Posterior cingulate gyrus (tissue), 11 donors: Measurements from ENCODE around the gene LTV1.
"Not testable (repeated sequence)": the region's sequence is repeated elsewhere in the genome, so short reads cannot be mapped to it uniquely, and the experiment has no call there.

ENCODE experiments used
- DNase-seq, 10 donors: peaks; one replicate each; pipeline versions ENCODE4 v3.0.0 to v3.0.0-alpha.2; 2020 to 2021; ENCODE audit warnings: mixed read lengths in 3 of 10
- intact Hi-C: fragments of 100-400 bp; cut with DNase I; formaldehyde crosslinking; loops from one replicate; pipeline ENCODE4 v1.15.1; 2023

Gene LTV1

DNA sequence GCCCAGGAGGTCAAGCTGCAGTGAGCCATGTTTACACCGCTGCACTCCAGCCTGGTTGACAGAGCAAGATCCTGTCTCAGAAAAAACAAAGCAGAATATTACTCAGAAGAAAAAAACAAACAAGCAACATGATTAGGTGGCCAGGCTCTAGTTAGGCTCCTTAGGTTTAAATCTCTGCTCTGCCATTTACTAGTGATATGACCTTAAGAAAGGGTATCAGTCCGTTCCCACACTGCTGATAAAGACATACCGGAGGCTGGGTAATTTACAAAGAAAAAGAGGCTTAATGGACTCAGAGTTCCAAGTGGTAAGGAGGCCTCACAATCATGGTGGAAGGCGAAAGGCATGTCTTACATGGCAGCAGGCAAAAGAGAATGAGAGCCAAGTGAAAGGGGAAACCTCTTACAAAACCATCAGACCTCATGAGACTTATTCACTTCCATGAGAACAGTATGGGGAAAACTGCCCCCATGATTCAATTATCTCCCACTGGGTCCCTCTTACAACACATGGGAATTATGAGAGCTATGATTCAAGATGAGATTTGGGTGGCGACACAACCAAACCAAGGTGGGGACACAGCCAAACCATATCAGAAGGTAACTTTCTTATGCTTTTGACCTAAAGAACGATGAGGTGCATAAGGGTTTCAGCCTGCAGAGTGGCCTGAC is 2.4 kb upstream of the LTV1 start:
- intact Hi-C loops: loop anchor here (5.0 to 10.0 kb wide), 3 partner anchors 163 to 266 kb away; partner anchors contain the start of genes PHACTR2 and SF3B5
- no peak for DNase-seq

DNA sequence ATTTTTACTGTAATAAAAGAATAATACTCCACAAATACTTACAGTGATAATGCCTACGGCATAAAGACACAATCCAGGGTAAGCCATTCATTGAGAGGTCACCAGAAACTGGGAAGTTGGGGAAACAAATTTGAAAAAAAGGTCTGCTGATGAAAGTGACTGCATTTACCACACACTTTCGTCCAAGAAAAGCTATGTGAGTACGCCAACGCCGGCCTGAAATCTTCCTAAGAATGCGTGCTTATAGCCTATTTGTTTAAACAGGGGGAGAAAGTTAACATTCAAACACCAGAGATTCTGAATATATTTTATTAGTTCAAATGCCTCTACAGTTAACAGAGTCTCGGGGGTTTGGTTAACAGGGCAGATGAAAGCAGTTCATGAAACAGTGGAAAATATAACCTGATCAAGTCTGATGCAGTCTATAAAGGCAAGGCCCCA is 657 bp upstream of the LTV1 start:
- DNase-seq: peak in 1 of 10 donors; percentile 73
- intact Hi-C loops: loop anchor here (5.0 to 10.0 kb wide), 3 partner anchors 165 to 268 kb away; partner anchors contain the start of genes PHACTR2 and SF3B5

DNA sequence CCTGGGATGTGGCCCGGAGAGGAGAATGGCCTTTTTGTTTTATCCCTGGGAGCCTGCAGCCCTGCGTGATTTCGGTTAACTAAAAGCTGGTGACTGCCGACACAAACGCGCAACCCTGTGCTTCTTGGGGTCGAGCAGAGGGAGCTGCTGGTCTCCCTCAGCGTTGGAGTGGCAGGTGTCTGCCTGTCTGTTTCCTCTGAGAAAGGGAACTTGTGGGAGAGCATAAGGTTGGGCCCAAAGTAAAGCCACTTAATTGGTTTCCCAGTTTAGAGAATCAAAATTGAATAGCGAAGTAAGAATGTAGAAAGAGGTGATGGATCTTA is 500 bp downstream of the LTV1 start:
- DNase-seq: no peak
- intact Hi-C loops: loop anchor here (5.0 to 10.0 kb wide), 3 partner anchors 166 to 269 kb away; partner anchors contain the start of genes PHACTR2 and SF3B5

DNA sequence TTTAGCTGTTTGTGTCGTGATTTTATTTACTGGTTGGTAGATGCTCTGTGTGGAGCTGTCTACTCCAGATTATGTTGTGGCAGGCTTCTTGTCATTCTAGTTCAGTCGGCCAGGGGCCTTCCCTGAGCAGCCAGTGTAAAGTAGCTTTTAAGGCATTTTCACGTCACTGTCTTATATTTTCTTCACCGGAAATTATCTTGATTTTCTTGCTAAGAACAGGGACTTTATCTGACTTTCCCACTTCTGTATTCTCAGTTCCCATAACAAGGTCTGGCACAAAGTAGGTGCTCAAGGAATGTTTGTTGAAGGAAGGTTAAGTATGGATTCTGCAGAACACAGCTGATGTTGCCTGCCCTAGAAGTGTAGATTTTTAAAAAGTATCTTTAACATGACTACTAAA is 868 bp downstream of the LTV1 start:
- intact Hi-C loops: loop anchor here (5.0 to 10.0 kb wide), 3 partner anchors 167 to 269 kb away; partner anchors contain the start of genes PHACTR2 and SF3B5
- no peak for DNase-seq

DNA sequence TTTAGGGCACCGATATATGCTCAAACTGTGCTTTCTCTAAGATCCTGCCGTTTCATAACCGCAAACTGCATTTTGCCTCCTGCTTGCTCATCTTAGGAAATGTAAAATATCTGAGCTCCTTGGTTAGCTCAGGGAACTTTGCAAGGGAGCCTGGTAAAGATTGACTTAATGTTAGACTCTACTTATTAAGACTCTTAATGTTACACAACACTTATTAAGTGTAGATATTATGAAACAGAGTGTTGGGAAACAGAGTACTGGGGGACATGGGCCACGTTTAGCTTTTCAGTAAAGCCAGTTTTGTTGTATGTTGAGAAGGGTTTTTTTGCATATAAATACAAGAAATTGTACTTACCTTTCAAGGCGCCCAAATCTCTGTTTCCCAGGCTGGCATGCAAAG is 1.9 kb downstream of the LTV1 start:
- DNase-seq: no peak
- intact Hi-C loops: loop anchor here (10.0 kb wide), 2 partner anchors 250 to 270 kb away; partner anchors contain the start of gene SF3B5

DNA sequence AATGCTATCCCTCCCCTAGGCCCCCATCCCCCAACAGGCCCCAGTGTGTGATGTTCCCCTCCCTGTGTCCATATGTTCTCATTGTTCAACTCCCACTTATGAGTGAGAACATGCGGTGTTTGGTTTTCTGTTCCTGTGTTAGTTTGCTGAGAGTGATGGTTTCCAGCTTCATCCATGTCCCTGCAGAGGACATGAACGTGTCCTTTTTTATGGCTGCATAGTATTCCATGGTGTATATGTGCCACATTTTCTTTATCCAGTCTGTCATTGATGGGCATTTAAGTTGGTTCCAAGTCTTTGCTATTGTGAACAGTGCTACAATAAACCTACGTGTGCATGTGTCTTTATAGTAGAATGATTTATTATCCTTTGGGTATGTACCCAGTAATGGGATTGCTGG is 8.6 kb downstream of the LTV1 start:
- intact Hi-C loops, DNase-seq: not testable (repeated sequence)

DNA sequence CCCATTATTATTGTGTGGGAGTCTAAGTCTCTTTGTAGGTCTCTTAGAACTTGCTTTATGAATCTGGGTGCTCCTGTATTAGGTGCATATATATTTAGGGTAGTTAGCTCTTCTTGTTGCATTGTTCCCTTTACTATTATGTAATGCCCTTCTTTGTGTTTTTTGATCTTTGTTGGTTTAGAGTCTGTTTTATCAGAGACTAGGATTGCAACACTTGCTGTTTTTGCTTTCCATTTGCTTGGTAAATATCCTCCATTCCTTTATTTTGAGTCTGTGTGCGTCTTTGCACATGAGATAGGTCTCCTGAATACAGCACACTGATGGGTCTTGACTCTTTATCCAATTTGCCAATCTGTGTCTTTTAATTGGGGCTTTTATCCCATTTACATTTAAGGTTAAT is 11.9 kb downstream of the LTV1 start:
- intact Hi-C loops, DNase-seq: not testable (repeated sequence)

DNA sequence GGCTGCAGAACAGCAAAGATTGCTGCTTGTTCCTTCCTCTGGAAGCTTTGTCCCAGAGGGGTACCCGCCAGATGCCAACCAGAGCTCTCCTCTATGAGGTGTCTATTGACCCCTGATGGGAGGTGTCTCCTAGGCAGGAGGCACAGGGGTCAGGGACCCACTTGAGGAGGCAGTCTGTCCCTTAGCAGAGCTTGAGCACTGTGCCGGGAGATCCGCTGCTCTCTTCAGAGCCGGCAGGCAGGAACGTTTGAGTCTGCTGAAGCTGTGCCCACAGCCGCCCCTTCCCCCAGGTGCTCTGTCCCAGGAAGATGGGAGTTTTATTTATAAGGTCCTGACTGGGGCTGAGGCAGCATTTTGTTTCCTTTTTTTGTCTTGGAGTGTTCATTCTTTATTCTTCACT is 13.6 kb downstream of the LTV1 start:
- DNase-seq, intact Hi-C loops: not testable (repeated sequence)

DNA sequence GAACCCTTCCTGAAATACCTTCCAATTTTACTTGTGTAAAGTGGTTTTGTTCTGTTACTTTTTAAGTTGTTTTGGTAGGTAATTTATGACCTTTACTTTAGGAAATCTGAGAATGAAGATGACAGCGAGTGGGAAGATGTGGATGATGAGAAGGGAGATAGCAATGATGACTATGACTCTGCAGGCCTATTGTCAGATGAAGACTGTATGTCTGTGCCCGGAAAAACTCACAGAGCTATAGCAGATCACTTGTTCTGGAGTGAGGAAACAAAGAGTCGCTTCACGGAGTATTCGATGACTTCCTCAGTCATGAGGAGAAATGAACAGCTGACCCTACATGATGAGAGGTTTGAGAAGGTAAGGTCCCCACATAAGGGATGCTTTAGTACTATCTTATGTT is 14.5 kb downstream of the LTV1 start:
- DNase-seq: no peak

DNA sequence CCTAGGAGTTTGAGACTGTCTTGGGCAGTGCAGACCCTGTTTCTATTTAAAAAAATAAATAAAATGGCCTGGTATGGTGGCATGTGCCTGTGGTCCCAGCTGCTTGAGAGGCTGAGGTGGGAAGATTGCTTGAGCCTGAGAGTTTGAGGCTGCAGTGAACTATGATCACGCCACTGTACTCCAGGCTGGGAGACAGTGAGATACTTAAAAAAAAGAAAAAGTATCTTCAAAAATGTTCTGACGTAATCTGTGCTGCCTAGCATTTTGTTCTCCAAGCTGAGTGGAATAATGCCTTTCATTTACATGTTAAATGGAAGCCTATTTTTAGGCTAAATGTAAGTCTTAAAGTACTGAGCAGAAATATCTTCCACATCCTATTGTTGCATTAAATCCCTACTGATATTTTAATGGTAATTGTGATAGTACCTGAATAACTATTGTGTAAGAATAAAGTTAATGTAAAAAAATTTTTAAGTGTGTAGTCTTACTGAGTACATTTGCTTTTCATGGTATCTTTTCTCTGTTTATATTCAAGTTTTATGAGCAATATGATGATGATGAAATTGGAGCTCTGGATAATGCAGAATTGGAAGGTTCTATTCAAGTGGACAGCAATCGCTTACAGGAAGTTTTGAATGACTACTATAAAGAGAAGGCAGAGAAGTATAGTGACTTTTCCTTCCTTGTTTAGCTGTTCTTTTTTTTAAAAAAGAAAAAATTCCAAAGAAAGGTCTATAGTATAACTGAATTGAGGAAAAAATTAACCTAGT is 16.9 kb downstream of the LTV1 start:
- DNase-seq: no peak
- intact Hi-C loops: no loop called here

More for the DNA sequence above, 14.5 kb downstream of the LTV1 start:
- intact Hi-C loops: no loop called here

DNA sequence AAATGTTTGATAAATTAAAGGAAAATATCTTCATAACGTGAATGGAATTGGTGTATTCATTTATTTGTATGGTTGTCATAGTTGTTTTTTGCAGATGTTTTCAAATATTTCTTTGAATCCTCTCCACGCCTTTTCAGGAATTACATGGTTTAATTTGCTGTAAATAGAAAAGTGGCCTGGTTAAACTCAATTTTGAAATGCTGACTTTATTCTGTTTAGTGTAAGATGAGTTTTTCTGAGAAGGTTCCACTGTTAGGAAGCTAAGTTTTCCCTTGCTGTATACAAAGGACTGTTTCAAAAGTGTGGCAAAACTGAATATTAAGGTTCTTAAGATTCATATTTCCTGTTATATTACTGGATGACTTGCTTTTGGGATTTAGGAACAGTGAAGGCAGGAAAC is 20.6 kb downstream of the LTV1 start:
- no peak for DNase-seq
- intact Hi-C loops: no loop called here

DNA sequence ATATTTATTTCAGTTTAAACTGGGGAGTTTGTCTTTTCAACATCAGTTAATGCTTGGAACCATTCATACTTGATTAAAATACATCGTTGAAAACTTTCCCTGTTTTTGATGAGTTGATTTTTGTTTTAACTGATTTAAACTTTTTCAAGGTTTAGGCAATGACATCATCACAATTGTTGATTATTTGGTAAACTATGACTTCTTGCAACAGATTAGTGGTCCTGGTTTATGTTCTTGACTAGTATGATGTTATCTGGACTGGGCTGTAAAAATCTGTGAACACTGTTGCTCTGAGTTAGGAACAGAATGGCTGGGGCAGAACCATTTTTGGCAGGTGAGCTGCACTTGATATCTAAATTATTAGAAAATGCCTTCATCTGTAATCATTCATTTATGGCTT is 21.1 kb downstream of the LTV1 start, which contains the start of gene ZC2HC1B:
ZC2HC1B (plus strand) TSS at position 241 of the 400 bp plus-strand sequence; CDS start at position 307, 66 bp downstream.
- intact Hi-C loops: no loop called here
- DNase-seq: no peak

DNA sequence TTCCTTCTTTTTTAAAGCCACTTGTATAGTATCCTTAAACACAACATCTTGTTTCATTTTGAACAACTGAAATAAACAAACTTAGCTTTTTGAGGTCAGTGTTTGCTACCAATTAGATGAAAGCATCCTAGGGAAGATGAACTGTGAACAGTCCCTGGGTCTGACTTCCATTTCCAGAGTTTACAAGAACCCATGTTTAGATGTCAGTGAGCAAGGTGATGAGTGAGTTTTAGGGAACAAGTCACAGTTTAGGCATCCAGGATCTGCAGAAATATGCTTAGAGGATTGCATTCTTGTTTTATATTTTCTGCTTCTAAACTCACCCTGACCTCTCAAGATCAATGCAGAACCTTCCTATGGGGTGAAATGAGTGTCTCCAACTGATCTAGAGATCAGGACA is 24.1 kb downstream of the LTV1 start:
- DNase-seq: no peak
- intact Hi-C loops: no loop called here

DNA sequence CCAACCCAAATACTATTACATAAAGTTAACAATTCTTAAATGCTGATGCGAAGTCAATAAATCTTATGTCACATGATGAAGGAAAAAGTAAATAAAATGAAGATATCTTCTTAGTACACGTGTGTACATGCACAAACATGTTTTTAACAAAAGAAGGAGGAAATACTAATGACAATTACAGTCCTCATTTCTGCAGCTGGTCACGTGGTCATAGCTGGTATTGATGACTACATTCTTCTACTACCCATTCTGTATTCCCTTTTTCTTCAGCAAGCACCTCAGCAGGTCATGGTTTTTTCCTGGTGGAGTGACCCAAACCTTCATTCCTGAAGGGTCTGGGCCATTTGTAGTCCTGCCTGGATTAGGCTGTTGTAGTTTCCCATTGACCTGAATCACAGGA is 25.7 kb downstream of the LTV1 start:
- DNase-seq, intact Hi-C loops: not testable (repeated sequence)

DNA sequence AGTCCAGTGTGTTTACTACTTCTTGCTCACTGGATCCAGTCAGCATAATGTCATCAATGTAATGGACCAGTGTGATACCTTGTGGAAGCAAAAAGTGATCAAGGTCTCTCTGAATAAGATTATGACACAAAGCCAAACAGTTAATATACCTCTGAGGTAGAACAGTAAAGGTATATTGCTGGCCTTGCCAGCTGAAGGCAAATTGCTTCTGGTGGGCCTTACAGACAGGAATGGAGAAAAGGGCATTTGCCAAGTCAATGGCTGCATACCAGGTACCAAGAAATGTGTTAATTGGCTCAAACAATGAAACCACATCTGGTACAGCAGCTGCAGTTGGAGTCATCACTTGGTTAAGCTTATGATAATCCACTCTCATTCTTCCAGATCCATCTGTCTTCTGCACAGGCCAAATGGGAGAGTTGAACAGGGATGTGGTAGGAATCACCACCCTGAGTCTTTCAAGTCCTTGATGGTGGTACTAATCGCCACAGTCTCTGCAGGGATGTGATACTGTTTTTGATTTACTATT is 28.1 kb downstream of the LTV1 start:
- intact Hi-C loops, DNase-seq: not testable (repeated sequence)

DNA sequence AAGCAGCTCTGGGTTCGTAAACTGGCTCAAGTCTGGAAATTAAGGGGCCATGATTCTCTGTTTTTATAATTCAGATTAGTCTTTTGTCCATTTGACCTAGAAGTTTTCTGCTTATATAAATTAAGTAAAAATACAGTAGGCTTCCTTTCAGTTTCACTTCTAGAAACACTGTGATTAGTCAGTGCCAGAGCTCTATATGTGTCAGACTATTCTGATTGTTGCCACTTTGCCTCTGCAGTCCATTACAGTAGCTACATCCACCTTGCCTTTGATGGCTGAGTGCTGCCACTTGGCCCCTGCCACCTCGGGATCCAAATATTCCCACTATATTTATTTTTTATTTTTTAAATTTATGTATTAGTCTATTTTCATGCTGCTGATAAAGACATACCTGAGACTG is 29.1 kb downstream of the LTV1 start:
- intact Hi-C loops: no loop called here
- no peak for DNase-seq

DNA sequence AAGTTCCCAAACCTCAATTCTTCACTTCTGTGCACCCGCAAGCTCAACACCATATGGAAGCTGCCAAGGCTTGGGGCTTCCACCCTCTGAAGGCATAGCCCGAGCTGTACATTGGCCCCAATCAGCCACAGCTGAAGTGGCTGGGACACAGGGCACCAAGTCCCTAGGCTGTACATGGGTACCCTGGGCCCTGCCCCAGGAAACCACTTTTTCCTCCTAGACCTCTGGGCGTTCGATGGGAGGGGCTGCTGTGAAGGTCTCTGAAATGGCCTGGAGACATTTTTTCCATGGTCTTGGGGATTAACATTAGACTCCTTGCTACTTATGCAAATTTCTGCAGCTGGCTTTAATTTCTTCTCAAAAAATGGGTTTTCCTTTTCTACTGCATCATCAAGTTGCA is 30.5 kb downstream of the LTV1 start:
- peak in 1 of 10 donors; percentile 72 for DNase-seq
- intact Hi-C loops: not testable (repeated sequence)

DNA sequence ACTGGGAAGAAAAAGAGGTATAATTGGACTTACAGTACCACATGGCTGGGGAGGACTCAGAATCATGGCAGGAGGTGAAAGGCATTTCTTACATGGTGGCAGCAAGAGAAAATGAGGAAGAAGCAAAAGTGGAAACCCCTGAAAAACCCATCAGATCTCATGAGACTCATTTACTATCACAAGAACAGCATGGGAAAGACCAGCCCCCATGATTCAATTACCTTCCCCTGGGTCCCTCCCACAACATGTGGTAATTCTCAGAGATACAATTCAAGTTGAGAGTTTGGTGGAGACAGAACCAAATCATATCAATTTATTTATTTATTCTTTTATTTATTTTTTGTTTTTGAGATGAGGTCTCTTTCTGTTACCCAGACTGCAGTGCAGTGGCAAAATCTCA is 31.4 kb downstream of the LTV1 start:
- DNase-seq, intact Hi-C loops: not testable (repeated sequence)

DNA sequence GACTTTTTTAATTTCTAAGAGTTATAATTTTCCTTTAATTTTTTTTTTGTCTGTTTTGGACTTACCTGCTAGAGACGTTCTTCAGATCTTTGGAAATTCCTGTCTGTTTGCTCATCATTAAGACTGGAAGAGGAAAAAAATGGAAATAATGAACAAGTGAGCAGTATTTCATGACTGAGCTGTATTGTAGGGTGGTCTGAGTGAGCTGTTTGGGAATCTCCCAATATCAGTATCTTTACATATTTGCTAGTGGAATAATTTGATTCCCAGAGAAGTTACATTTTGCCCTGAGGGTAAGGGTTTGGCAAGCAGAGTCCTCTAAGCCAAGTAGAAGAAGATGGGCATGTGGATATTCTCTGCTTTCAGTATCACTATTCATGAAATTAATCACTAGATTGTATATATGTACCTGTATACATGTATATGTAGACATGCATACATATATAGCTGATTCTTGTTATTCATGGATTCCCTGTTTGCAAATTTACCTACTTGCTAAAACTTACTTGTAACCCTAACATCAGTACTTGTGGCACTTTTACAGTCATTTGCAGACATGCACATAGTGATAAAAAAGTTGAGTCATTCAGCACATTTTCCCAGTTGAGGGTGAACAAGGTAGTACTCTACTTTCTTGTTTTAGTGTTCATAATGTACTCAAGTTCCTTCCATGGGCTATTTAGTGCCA is 34.6 kb downstream of the LTV1 start:
- intact Hi-C loops: no loop called here
- no peak for DNase-seq

DNA sequence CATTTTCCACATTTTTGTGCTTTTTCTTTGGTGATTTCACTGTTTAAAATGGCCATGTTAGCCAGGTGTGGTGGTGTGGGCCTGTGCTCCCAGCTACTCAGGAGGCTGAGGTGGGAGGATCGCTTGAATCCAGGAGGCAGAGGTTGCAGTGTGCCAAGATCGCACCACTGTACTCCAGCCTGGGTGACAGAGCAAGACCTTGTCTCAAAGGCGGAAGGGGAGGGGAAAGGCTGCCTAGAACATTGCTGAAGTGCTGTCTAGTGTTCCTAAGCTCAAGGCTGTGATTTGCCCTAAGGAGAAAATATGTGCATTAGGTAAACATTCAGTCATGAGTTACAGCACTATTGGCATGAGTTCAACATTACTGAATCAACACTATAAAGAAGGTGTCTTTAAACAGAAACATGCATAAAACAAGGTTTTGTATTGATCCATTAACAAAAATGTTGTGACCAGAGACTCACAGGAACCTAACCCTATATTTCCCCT is 35.2 kb downstream of the LTV1 start:
- intact Hi-C loops: no loop called here

DNA sequence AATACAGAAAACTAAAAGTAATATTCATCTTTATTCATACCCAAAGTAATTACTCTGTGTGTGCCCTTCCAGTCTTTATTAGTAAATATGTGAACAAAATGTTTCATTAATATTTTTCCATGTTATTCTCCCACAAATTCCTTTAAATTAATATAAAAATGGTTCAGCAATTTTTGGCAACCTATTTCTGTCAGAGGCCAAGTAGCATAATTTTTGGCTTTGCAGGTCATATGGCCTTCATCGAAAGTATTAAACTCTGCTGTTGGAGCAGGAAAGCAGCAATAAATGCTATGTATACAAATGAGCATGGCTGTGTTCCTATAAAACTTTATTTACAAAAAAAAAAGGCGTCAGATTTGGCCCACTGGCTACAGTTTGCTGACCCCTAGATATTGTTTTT is 37.3 kb downstream of the LTV1 start:
- intact Hi-C loops: no loop called here
- no peak for DNase-seq

More for the DNA sequence above, 35.2 kb downstream of the LTV1 start:
- DNase-seq: no peak
